ENCODE measurements around the gene ITGA3.

Gene ITGA3

GRCh38 chr17:50127697-50128361 is 71.9 kb downstream of the ITGA3 start:
- no peak overlapping the region for H3K4me3 ChIP-seq (ENCODE audit: low read depth, low read length)
- TF ChIP-seq, protein P1, sequence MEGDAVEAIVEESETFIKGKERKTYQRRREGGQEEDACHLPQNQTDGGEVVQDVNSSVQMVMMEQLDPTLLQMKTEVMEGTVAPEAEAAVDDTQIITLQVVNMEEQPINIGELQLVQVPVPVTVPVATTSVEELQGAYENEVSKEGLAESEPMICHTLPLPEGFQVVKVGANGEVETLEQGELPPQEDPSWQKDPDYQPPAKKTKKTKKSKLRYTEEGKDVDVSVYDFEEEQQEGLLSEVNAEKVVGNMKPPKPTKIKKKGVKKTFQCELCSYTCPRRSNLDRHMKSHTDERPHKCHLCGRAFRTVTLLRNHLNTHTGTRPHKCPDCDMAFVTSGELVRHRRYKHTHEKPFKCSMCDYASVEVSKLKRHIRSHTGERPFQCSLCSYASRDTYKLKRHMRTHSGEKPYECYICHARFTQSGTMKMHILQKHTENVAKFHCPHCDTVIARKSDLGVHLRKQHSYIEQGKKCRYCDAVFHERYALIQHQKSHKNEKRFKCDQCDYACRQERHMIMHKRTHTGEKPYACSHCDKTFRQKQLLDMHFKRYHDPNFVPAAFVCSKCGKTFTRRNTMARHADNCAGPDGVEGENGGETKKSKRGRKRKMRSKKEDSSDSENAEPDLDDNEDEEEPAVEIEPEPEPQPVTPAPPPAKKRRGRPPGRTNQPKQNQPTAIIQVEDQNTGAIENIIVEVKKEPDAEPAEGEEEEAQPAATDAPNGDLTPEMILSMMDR (IDR thresholded peaks at IDR 0.05; ENCODE audit: control insufficient read depth, extremely low read depth, insufficient read depth): no peak
- DNase-seq (ENCODE audit: low read depth): no peak

GRCh38 chr17:50128441-50129352 is 72.8 kb downstream of the ITGA3 start:
- no peak overlapping the region for H3K4me3 ChIP-seq (ENCODE audit: low read depth, low read length)
- DNase-seq (ENCODE audit: low read depth): no peak
- TF ChIP-seq, protein P1 (IDR thresholded peaks at IDR 0.05; ENCODE audit: control insufficient read depth, extremely low read depth, insufficient read depth): no peak

DNA sequence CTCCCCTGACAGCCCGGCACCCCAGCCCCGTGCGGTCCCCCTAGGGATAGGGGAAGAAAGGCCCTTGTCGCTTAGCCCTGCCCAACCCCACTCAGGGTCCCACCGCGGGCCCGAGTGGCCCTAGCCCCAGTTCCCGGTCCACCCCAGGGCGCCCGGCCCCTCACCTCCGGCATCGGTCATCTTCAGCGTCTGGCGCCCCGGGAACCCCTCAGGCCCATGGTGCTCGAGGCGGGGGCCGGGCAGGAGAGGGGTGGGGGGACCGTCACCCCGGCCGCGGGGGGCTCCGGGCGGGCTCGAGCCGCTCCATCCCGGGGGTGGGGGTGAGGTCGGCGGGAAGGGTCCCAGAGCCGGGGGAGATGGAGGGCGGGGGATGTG is 73.4 kb downstream of the ITGA3 start:
- no peak for DNase-seq (ENCODE audit: low read depth)
- H3K4me3 ChIP-seq (ENCODE audit: low read depth, low read length): 0 out of 2 replicates have a peak overlapping the region, but pooled peaks have one; percentile 7
- TF ChIP-seq, protein P1 (IDR thresholded peaks at IDR 0.05; ENCODE audit: control insufficient read depth, extremely low read depth, insufficient read depth): no peak

GRCh38 chr17:50129728-50130558 is 74.0 kb downstream of the ITGA3 start, which contains the start of gene SAMD14:
Gene SAMD14, minus strand, starts transcription at chr17:50130160. Its CDS starts 5,201 bp downstream, at chr17:50124959.
- H3K4me3 ChIP-seq (ENCODE audit: low read depth, low read length): 0 out of 2 replicates have a peak within 1 kb of the TSS, but pooled peaks have one; percentile 29

GRCh38 chr17:50130559-50131305 is 74.8 kb downstream of the ITGA3 start:
- no peak overlapping the region for H3K4me3 ChIP-seq (ENCODE audit: low read depth, low read length)
- TF ChIP-seq, protein P1 (IDR thresholded peaks at IDR 0.05; ENCODE audit: control insufficient read depth, extremely low read depth, insufficient read depth): no peak
- DNase-seq (ENCODE audit: low read depth): no peak

More at GRCh38 chr17:50129728-50130558, 74.0 kb downstream of the ITGA3 start, which contains the start of gene SAMD14:
- DNase-seq (ENCODE audit: low read depth): no peak
- TF ChIP-seq, protein P1 (IDR thresholded peaks at IDR 0.05; ENCODE audit: control insufficient read depth, extremely low read depth, insufficient read depth): no peak
